Type B pancreatic cell (in vitro differentiated cells): ENCODE results near the gene LCN15. TPM values are rescaled to one million over a fixed set of nuclear protein-coding genes. Genes with fewer than 3 reads are reported as not detected.

Experiments used
- DNase-seq: peaks from one replicate; pipeline ENCODE4 v3.0.0; 2021; ENCODE audit warnings: mixed read lengths; ENCODE audit not compliant: unreplicated experiment; ENCODE audit errors: extremely low spot score
- H3K27ac Mint-ChIP-seq: 2 replicates; pipeline ENCODE4 v1.8.0; 2021; ENCODE audit warnings: mild to moderate bottlenecking, mixed read lengths
- H3K27me3 Mint-ChIP-seq: 2 replicates; pipeline ENCODE4 v1.8.0; 2021; ENCODE audit warnings: mixed read lengths
- H3K36me3 Mint-ChIP-seq: 2 replicates; pipeline ENCODE4 v1.8.0; 2021; ENCODE audit warnings: mixed read lengths
- H3K4me1 Mint-ChIP-seq: one replicate; pipeline ENCODE4 v1.8.0; 2021; ENCODE audit warnings: mixed read lengths; ENCODE audit not compliant: unreplicated experiment
- H3K4me3 Mint-ChIP-seq: 2 replicates; pipeline ENCODE4 v1.8.0; 2021; ENCODE audit warnings: mild to moderate bottlenecking, mixed read lengths
- H3K9me3 Mint-ChIP-seq: 2 replicates; pipeline ENCODE4 v1.8.0; 2021; ENCODE audit warnings: mixed read lengths
- CTCF ChIP-seq: fragments of 200-600 bp; sonication (generic); conservative IDR thresholded peaks from 2 replicates; pipeline ENCODE4 v1.5.0; 2021; ENCODE audit warnings: antibody characterized with exemption, mild to moderate bottlenecking
- microRNA-seq: library from miRNA; unstranded; fragments of <30 nt; microRNA quantifications from one replicate; pipeline ENCODE4, GENCODE V29; 2020
- total RNA-seq: library from RNA; stranded (reverse); gene quantifications from 2 replicates; pipeline ENCODE4 v1.2.1, GENCODE V29; 2021; ENCODE audit warnings: low replicate concordance

Gene LCN15
- total RNA-seq, 1 donor from 2014 or later = 0.77 TPM

- no peak for TF ChIP-seq CTCF
- H3K4me3 Mint-ChIP-seq = no peak overlapping the region
- DNase-seq = no peak
- H3K4me1 Mint-ChIP-seq = peaks cover 5% of the 10 kb centered on the region
- H3K27ac Mint-ChIP-seq = no peak overlapping the region
- H3K9me3 Mint-ChIP-seq = no peaks in the 10 kb centered on the region
- H3K36me3 Mint-ChIP-seq = no peaks in the 10 kb centered on the region
- H3K27me3 Mint-ChIP-seq = no peaks in the 10 kb centered on the region
These were observed 53.8 kb downstream of the LCN15 start for GRCh38 chr9:136710543-136710942.

Small RNA genes within 50 kb of the gene (microRNA-seq; reads per million reads assigned to microRNA genes)
- gene MIR6722 = not detected

Other genes with a start within 250 kb of the LCN15 start
- gene NOTCH1, start 218.5 kb downstream of the LCN15 start, total RNA-seq = 36.5 and 53.1 TPM in 2 replicates
- 20.7 and 25.5 TPM in 2 replicates for gene EGFL7, start 101.6 kb downstream of the LCN15 start, total RNA-seq
- gene AGPAT2, start 77.1 kb downstream of the LCN15 start, total RNA-seq = 47.8 and 75.3 TPM in 2 replicates
- gene DIPK1B, start 51.9 kb downstream of the LCN15 start, total RNA-seq = 40.8 and 48.7 TPM in 2 replicates
- not detected in 2 replicates for gene LCN10, start 21.6 kb downstream of the LCN15 start, total RNA-seq
- gene LCN6, start 16.0 kb downstream of the LCN15 start, total RNA-seq = not detected in 2 replicates
- not detected in 2 replicates for gene LCN8, start 6.3 kb downstream of the LCN15 start, total RNA-seq
- 62.3 and 98.6 TPM in 2 replicates for gene TMEM141, start 26.8 kb upstream of the LCN15 start, total RNA-seq
- 2.9 and 6.1 TPM in 2 replicates for gene CCDC183, start 31.8 kb upstream of the LCN15 start, total RNA-seq
- 94.2 and 112 TPM in 2 replicates for gene RABL6, start 43.4 kb upstream of the LCN15 start, total RNA-seq
- 3.2 and 3.6 TPM in 2 replicates for gene AJM1, start 78.0 kb upstream of the LCN15 start, total RNA-seq
- gene PHPT1, start 84.9 kb upstream of the LCN15 start, total RNA-seq = 176 and 199 TPM in 2 replicates
- 18.4 and 29.1 TPM in 2 replicates for gene MAMDC4, start 87.8 kb upstream of the LCN15 start, total RNA-seq
- 324 and 342 TPM in 2 replicates for gene EDF1, start 101.8 kb upstream of the LCN15 start, total RNA-seq
- 19.4 and 22.3 TPM in 2 replicates for gene TRAF2, start 122.0 kb upstream of the LCN15 start, total RNA-seq
- gene FBXW5, start 180.2 kb upstream of the LCN15 start, total RNA-seq = 82.8 and 110 TPM in 2 replicates
- gene C8G, start 180.7 kb upstream of the LCN15 start, total RNA-seq = 2.8 and 4.1 TPM in 2 replicates
- 7.9 and 8.3 TPM in 2 replicates for gene LCN12, start 187.8 kb upstream of the LCN15 start, total RNA-seq
- gene PTGDS, start 213.0 kb upstream of the LCN15 start, total RNA-seq = 1.4 and 1.7 TPM in 2 replicates
- gene LCNL1, start 218.5 kb upstream of the LCN15 start, total RNA-seq = not detected in 2 replicates
- gene PAXX, start 227.9 kb upstream of the LCN15 start, total RNA-seq = 63.4 and 100 TPM in 2 replicates
- gene CLIC3, start 232.1 kb upstream of the LCN15 start, total RNA-seq = 38.6 and 63.3 TPM in 2 replicates